Renal cortex interstitium (tissue), 11 donors: ENCODE measurements around the gene ABCC4. TPM values are rescaled to one million over a fixed set of nuclear protein-coding genes. Genes with fewer than 3 reads are reported as not detected.

Experiments used
- DNase-seq, 11 donors: peaks; one replicate each; pipeline ENCODE4 v3.0.0-alpha.2; 2013; ENCODE audit warnings: low read depth in 9 of 11, low spot score in 4 of 11; ENCODE audit errors: extremely low read depth in 1 of 11
- polyA plus RNA-seq, 3 donors: library from polyadenylated mRNA; unstranded; fragments of 120-200 nt; gene quantifications; one replicate each; pipeline ENCODE4 v1.2.1, GENCODE V29; 2013; ENCODE audit not compliant: insufficient read length in 3 of 3

The ABCC4 gene
- polyA plus RNA-seq, 3 donors: 17.5 to 25.1 (median 22.7) TPM

- no peak for DNase-seq
These were observed 150.7 kb downstream of the ABCC4 start for GRCh38 chr13:95150555-95150954.

GRCh38 chr13:95146486-95146885 lies 154.8 kb downstream of the ABCC4 start:
- DNase-seq: no peak

- no peak for DNase-seq
These were observed 155.7 kb downstream of the ABCC4 start for GRCh38 chr13:95145587-95145986.

- DNase-seq: no peak
These were observed 160.7 kb downstream of the ABCC4 start for GRCh38 chr13:95140502-95140901.

- no peak for DNase-seq
These were observed 162.2 kb downstream of the ABCC4 start for GRCh38 chr13:95138876-95139585.

- DNase-seq: no peak
These were observed 164.2 kb downstream of the ABCC4 start for GRCh38 chr13:95137096-95137495.

- no peak for DNase-seq
These were observed 164.6 kb downstream of the ABCC4 start for GRCh38 chr13:95136638-95137037.

GRCh38 chr13:95133498-95133897 lies 167.8 kb downstream of the ABCC4 start:
- no peak for DNase-seq

GRCh38 chr13:95129004-95129403 lies 172.2 kb downstream of the ABCC4 start:
- DNase-seq: no peak

- DNase-seq: no peak
These were observed 173.1 kb downstream of the ABCC4 start for GRCh38 chr13:95128045-95128643.

GRCh38 chr13:95124959-95125358 lies 176.3 kb downstream of the ABCC4 start:
- no peak for DNase-seq

- DNase-seq: no peak
These were observed 177.5 kb downstream of the ABCC4 start for GRCh38 chr13:95123726-95124125.

- no peak for DNase-seq
These were observed 179.2 kb downstream of the ABCC4 start for GRCh38 chr13:95122063-95122462.

GRCh38 chr13:95121516-95121915 lies 179.7 kb downstream of the ABCC4 start:
- DNase-seq: no peak

- no peak for DNase-seq
These were observed 180.6 kb downstream of the ABCC4 start for GRCh38 chr13:95120650-95121049.

GRCh38 chr13:95118541-95119324 lies 182.5 kb downstream of the ABCC4 start:
- DNase-seq: no peak

GRCh38 chr13:95117092-95117491 lies 184.2 kb downstream of the ABCC4 start:
- no peak for DNase-seq

- DNase-seq: no peak
These were observed 185.7 kb downstream of the ABCC4 start for GRCh38 chr13:95115525-95115924.

GRCh38 chr13:95113601-95114000 lies 187.7 kb downstream of the ABCC4 start:
- no peak for DNase-seq

GRCh38 chr13:95112883-95113282 lies 188.4 kb downstream of the ABCC4 start:
- DNase-seq: no peak
